Stimulated activated naive CD4-positive, alpha-beta T cell (primary cell): ENCODE measurements around the gene P2RY4.
"Not testable (repeated sequence)": the region's sequence is repeated elsewhere in the genome, so short reads cannot be mapped to it uniquely, and the experiment has no call there.

Experiments
- DNase-seq, 6 experiments: peaks; one replicate each; lab custom pipeline; 2025; lab: John Stamatoyannopoulos, UW

P2RY4 gene

DNA sequence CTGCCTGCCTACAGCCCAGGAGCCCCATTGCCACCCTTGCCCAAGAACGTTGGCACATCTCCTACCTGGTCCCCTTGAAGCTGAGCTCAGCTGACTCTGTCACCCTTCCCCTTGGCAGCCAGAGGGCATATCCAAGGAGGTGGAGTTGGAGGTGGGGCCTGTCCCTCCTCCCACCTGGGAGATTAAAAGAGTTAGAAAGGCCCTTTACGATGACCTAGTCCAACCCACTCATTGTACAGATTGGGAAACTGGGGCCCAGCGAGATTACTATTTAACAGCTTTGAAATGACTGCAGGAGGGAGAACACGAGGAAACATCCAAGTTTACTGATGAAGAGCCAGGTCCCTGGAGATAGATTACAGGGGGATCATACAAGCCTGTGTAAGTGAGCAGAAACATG is at the start of gene P2RY4:
P2RY4 (minus strand) TSS at position 101 of the 400 bp plus-strand sequence. CDS start 580 bp downstream, outside the sequence.
- no peak for DNase-seq

DNA sequence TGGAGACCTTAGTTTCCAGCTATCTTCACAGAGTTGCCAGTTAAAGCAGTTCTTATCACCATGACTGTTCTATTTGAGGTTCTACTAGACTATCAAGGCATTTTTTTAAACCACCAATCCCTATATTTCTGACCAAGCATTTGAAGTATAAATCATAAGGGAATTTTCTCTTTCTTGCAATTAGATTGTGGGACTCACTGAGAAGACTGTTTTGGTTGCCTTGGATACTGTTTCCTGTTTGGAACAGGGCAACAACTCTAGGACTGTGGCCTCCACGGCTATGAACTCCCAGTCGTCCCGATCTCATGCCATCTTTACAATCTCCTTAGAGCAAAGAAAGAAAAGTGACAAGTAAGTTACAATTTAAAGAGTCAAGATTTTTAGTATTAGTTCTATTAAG is 41.7 kb upstream of the P2RY4 start:
- DNase-seq, result no peak

DNA sequence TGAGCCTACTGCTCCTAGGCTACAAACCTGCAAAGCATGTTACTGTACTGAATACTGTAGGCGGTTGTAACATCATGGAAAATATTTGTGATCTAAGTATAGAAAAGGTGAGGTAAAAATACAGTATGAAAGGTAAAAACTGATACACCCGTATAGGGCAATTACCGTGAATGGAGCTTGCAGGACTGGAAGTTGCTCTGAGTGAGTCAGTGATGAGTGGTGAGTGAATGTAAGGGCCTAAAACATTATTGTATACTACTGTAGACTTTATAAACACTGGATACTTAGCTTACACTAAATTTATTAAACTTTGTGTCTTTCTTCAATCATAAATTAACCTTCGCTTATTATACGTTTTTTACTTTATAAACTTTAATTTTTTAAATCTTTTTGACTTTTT is 33.6 kb upstream of the P2RY4 start:
- no peak for DNase-seq

DNA sequence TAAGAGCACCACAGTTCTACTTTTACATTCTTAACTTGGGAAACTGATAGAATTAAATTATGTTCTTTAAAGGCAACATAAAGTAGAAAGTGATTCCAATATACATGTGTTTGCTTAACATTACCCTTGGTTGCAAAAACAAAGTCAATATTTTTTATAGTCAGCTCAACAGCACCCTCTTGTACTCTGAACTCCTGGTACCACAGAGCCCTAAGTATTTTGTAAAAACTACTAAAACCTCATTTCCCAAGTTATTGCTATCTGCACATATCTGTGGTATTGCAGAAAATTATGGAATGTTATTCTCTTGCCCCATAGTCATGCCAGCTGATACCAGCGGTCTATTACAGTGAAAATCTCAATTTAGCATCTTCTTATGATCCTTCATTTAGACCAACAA is 32.8 kb upstream of the P2RY4 start:
- DNase-seq, result no peak

DNA sequence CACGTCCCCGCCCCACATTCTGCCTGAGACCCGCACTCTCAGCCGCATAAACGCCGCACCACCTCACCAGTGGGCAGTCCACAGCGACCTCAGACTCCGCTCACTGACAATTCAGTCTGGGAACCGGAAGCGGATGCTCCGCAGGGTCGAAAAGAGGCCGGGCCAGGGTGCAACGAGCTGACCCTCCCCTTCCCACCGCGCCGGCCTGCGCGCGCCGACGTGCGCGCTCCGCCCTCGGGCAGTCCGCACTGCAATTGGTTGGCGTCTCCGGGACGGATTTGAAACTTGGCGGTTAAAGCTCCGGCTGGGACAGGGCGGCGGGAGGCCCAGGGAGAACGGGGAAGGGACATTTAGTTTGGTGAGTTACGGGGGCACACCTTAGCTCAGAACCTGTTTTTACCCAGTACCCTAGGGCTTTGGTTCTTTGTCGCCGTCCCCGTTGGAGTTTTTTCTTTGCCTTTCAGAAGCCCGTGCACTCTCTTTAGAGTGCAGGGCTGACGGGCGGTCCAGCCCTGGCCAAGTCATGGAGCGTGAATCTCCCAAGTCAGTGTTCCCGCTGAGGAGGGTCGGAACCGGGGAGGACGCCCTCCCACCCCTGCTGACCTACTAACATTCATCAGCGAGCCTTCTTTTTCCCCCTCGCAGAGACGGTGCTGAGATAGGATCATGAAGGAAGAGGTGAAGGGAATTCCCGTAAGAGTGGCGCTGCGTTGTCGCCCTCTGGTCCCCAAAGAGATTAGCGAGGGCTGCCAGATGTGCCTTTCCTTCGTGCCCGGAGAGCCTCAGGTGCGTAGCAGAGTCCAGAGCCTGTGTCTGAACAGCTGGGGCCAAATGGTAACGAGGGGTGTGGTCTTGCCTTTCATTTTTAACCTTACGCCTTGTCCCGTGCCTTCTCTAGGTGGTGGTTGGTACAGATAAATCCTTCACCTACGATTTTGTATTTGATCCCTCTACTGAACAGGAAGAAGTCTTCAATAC is 30.1 kb upstream of the P2RY4 start, which contains the start of the genes KIF4A and PDZD11:
KIF4A (plus strand) TSS at position 312 of the 978 bp plus-strand sequence; CDS start at position 667, 355 bp downstream.
PDZD11 (minus strand) TSS at position 135 of the 978 bp plus-strand sequence. CDS start 586 bp downstream, outside the sequence.
- peak; percentile 39 to 64 (median 50) for DNase-seq

DNA sequence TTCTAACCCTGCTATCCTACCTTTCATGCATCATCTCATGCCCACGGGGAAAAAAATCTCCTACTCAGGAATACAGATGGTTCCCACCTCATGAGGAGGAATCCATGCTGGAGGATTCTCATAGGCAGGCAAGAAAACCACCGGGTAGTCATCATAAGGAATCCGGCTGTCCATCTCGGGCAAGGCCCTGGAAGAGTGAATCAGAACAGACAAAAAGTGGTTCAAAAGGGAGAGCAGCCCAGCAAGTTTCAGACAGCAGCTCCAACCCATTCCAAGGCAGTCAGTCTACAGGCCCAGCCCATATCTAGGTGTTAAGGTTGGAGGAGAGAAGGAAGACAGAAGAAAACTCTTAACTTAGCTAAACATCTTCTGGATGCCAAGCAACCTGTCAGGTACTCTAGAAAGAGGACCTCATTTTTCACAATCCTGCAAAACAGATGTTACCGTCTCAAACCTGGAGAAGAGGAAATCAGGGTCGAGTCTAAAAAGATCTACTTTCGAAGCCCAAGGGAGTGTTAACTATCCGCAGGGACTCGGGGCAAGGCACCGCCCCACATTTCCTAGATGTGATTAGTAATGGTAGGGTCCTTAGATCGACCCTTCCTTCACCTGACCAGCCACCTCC is 29.3 kb upstream of the P2RY4 start:
- DNase-seq, result no peak

DNA sequence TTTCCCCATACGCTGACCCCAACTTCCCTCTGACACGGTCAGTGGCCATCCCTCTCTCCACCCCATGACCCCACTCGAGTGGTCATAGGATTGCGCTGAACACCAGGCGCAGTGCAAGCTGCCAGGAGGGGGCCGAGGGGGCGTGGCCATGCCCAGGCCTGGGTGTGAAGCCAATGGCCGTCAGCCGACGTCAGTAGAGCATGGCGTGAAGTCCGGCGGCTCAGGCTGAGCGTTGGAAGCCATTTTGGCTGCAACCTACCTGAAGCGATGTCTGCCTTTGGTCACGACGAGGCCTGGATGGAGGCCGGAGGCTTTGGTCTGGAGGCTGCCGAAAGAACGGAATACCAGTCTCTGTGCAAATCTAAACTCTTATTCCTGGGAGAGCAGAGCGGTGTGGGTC is 21.9 kb upstream of the P2RY4 start, which contains the start of gene RAB41:
RAB41 (plus strand) TSS at position 222 of the 400 bp plus-strand sequence; CDS start at position 268, 46 bp downstream.
- no peak for DNase-seq

DNA sequence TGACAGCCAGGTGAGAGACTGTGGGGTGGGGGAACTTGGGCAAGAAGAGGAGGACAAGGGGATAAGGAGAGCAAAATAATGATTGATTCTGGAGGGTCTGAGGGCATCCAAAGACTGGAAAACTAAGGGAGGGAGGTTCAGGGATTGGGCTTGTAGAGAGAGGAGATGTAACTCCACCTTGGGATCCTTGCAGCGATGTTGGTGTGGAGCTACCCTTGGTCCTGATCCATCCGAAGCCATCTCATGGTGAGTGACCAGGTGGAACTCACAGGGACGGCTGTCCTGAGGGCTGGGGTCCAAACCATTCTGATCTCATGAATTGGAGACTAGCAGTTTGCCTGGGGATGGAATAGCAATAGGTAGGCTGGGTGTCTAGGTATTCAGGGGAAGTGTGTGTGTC is 20.6 kb upstream of the P2RY4 start:
- DNase-seq, result no peak

DNA sequence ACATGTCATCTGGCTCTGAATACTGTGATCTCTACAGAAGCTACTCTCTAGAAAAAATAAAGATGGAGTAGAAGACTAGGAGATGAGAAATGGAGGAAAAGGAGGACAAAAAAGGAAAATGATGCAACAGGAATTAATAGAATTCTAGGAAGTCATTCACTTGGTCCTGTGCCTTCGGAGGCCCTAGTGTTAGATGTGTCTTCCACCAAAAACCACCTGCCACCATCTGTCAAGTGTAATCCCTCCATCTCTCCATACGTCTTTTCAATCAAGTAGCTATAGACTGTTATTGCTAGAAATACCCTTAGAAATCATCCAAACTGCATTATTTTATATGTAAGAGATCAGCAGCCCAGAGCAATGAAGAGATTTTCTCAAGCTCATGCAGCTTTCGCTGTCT is 19.1 kb upstream of the P2RY4 start:
- DNase-seq, result no peak

DNA sequence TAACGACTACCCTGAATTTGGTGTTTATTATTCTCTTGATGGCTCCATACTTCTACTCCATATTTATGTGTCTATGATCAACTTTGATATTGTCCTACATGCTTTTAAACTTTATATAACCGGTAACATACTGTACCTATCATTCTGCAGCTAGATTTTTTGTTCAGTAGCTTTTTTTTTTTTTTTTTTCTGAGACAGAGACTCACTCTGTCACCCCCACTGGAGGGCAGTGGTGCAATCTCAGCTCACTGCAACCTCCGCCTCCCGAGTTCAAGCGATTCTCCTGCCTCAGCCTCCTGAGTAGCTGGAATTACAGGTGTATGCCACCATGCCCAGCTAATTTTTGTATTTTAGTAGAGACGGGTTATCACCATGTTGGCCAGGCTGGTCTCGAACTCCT is 14.0 kb upstream of the P2RY4 start:
- not testable (repeated sequence) for DNase-seq

DNA sequence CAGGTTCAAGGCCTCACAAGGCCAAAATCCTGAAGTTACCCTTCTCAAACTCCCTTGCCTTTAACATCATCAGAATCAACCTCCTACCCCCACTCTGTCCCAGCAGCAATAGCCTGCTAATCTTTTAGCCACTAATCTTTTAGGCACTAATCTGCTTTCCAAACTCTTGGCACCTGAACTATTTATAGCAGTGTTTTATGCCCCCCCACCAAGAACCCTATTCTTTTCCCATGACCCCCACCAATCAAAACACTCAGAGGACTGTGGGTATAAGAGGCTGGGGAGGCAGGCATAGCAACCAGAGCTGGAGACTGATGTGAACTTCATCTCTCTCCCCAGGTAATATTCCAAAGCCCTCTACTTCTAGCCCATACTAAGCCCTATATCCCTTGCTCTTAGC is 8.0 kb upstream of the P2RY4 start, which contains the start of gene ARR3:
ARR3 (plus strand) TSS at position 301 of the 400 bp plus-strand sequence. CDS start 1,052 bp downstream, outside the sequence.
- DNase-seq, result no peak

DNA sequence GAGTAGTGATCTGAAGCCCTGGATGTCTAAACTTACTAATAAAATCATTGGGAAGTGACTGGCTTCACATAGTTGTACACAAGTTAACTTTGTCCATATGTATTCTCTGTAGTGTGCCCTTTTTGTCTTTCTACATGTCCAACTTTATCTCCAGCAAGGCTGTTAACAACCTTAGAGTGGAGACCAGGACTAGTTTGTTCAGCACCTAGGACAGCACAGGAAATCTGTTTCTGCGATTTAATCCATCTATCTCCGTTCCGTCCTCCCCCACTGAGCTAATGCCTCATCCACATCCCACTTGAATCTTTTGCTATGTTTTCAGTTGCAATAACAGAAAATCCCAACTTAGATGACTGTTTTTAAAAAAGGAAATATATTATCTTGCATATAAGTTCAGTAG is 4.8 kb upstream of the P2RY4 start:
- DNase-seq, result no peak

DNA sequence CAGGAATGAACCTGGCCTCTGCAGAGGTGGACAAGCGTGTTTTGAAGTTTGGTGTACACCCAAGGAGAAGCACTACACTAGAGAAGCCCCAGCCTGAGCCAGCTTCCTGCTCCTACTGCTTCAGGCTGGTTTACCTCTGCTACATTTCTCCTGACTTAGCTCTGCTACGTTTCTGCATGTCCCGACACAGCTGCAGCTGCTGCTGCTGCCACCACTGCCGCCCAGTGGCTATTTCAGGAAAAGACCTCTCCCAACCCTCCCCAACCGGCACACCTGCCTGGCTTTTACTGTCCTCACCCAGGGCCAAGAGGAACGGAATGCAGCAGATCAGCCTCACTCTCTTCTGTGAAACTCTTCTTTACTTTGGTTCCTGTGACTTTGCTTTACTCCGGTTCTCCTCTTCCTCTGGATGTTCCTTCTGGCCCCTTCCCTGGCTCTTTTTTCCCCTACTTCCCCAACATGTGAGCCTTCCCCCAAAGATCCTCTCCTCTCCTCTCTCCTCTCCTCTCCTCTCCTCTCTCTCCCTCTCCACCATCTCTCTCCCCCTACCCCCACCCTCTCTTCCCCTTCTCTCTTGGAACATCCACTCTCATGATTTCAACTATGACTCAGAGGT is 3.1 kb upstream of the P2RY4 start:
- peak in 1 of 6 experiments; percentile 4 for DNase-seq

DNA sequence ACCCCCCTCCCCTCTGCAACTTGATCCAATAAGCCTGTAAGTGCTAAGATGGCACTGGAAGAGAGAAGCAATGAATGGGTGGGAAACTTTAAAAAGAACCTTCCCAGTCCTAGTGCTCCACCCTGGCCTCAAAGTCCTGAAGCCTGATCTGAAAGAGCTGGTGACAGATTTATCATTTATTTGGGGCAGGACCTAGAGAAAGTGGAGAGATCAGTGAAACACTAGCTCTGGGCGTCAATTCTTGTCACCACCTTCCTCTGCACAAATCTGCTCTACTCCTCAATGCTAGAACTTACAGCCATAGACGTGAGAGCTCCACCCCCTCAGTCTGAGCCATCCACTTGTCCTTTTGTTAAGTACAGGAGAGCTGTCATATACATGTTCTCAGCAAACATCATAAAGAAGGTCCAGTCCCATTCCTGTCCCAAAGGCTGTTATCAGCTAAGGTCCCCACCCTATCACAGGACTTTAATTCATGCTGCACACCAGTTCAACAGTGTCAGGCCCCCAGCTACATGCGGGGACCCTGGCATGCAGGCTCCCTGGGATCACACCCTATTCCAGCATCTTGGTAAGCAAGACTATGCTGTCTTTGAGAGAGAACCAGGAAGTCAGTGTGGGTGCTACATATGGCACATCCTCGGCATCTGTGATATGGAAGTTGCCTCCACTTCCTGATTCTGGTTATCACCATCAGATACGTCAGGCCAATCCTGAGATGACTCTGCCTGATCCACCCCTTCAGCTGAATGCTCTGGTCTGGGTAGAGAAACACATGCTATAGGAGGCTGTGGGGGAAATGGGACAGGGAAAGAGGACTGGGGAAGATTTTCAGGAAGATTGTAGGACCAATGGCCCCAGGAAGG is 2.3 kb downstream of the P2RY4 start:
- no peak for DNase-seq

DNA sequence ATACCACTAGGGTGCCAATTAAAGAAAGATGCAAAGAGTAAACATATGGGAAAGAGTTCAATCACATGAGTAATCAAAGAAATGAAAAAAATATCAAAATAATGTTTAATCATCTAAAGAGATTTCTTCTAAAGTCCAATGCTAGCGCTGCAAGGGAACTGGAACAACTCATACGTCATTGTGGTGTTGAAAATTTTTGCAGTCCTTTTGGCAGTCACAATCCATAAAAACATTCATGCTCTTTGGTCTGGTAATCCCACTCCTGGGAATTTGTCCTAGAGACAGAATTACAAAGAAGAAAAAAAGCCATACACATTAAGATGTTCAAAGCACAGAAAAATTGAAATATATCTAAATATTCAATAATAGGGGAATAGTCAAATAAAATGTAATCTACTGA is 4.6 kb downstream of the P2RY4 start:
- no peak for DNase-seq

DNA sequence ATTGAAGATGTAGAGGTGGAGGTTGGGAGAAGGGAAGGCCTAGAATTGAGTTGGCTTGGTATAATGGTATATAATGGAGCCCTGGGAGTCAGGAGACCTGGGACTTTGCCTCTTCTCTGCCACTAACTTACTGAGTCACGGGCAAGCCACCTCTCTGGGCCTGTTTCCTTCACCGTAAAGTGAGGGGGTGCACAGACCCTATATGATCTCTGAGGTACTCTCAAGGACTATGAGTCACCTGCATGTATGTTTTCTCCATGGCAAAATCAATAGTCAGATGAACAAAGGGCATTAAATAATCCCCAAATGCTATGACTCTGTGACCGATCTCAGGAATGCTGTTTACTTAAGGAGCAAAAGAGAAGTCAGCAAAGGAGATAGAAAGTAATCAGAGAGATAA is 5.1 kb downstream of the P2RY4 start:
- DNase-seq, result no peak

DNA sequence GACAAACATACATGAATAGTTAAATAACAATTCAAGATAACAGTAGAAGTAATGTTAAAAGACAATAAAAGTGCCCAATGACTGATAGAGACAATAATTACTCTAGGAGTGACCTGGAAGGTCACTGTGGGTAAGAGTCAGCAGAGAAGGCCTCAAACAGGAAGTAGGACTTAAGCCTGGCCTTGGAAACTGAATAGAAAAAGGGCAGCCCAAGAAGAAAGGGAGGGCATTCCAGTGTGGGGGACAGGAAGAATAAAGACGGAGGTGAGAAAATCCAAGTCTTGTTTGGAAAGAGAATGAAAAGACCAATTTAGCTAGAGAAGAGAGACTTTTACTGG is 6.0 kb downstream of the P2RY4 start:
- DNase-seq, result no peak

DNA sequence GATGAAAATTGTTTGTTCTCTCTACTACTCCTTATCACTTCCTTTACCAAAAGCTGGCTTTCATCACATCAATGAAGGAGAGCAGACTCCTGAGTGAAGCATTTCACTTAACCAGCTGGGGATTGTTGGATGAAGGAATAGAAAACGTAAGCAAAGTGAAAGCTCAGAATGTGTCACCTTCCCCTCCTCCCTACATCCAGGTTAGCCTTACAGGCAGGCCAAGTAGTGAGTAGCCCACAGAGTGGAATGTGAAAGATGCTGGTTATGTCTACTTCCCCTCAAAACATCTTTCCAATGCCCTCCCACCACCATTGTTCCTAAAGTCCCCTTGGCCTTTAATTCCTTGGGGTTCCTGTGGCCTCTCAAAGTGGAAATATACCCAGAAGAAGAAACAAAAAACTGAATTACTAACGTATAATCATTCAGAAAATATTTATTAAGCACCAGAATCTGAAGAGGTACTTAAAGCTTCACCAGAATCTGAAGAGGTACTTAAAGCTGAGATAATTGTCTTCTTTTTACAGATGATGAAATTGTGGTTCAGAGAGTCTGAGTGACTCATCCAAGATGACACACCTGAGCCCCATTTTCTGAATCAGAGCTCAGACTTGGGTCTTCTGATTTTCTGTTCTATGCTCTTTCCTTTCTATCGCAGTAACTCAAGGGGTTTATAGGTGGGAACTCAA is 6.5 kb downstream of the P2RY4 start:
- no peak for DNase-seq

DNA sequence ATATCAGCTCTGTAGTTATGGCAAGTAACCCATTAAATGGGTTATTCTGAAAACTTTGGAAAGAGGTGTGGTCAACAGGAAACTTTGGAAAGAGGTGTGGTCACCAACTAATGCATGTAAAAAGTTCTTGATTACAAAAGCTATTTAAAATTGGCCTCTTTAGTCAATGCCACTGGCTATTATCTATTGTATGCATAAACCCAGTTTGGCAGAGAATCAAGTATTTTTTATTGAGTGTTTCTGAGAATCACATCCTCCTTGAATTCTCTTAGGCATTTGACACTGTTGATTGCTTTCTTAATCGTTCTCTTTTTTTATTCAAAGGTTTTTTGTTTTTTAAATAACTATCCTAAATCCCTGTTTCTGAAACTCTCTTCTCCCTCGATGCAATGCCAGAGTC is 7.5 kb downstream of the P2RY4 start:
- DNase-seq, result no peak

DNA sequence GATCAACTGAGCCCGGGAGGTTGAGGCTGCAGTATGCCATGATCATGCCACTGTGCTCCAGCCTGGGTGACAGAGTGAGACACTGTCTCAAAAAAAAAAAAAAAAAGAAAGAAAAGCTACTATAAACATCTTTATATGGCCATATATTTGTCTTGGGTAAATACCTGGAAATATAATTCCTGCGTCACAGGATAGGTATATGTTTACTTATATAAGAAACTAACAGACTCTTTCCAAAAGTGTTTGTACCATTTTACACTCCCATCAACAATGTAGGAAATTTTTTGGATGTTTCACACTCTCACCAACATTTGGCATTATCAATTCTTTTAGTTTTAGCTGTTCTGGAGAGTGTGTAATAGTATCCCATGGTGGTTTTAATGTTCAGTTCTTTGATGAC is 12.8 kb downstream of the P2RY4 start:
- no peak for DNase-seq

DNA sequence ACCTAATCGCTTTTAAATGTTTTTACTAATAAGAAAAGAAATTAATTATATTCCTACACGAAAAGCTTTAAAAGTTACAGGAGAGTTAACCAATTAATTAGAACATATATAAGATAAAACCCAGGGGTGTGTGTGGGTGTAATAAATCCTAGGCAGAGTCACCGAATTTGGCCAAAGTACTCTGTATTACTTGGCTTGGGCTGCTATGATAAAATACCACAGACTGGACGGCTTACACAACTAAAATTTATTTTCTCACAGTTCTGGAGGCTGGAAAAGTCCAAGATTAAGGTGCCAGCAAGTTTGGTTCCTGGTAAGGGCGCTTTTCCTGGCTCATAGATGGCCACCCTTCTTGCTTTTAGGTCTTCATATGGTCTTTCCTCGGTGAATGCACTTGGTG is 15.1 kb downstream of the P2RY4 start:
- no peak for DNase-seq
